Endothelial cell of umbilical vein (primary cell): ENCODE results near the gene DMAC1. TPM values are rescaled to one million over a fixed set of nuclear protein-coding genes. Genes with fewer than 3 reads are reported as not detected.

ENCODE experiments used
- BruUV-seq: library from RNA; stranded (reverse); fragments of 400-500 nt; replicated peaks from 2 replicates; lab custom pipeline; 2021; lab: Mats Ljungman, UMichigan
- CTCF ChIA-PET: fragments of 300-600, 350-600 bp; sonication (Branson Sonifier 250); formaldehyde crosslinking; loops from one replicate; lab custom pipeline; 2021; ENCODE audit warnings: antibody characterized with exemption, inconsistent platforms; lab: Charles Lee
- POLR2A ChIA-PET: fragments of 300-600, 350-600 bp; sonication (Branson Sonifier 250); formaldehyde crosslinking; loops from one replicate; lab custom pipeline; 2021; ENCODE audit warnings: antibody characterized with exemption, inconsistent platforms; lab: Charles Lee
- DNase-seq: peaks from one replicate; pipeline ENCODE4 v3.0.0-alpha.2; 2011; ENCODE audit warnings: low read depth, low spot score
- FAIRE-seq: peaks from 2 replicates; lab custom pipeline; 2011; peaks lifted over from hg19 to GRCh38; lab: Jason Lieb, UNC
- H2AFZ ChIP-seq: 2 replicates; pipeline ENCODE4 v1.6.0; 2012; ENCODE audit warnings: low read depth, low read length, control low read depth, inconsistent platforms
- H3K27ac ChIP-seq: 2 replicates; pipeline ENCODE4 v1.5.1; 2011; ENCODE audit warnings: low read depth, mild to moderate bottlenecking, control low read depth, low read length, moderate library complexity; ENCODE audit not compliant: insufficient read depth
- H3K27me3 ChIP-seq, 2 experiments: 2 replicates each; pipeline versions ENCODE4 v1.6.0 to v1.6.1; 2011; ENCODE audit warnings: low read length in 2 of 2, mixed read lengths in 1 of 2; ENCODE audit not compliant: control insufficient read depth in 2 of 2, insufficient read depth in 2 of 2
- H3K36me3 ChIP-seq, 2 experiments: 2 replicates in 1 of 2; 3 replicates in 1 of 2; pipeline ENCODE4 v1.5.1; 2011; ENCODE audit warnings: low read length in 2 of 2, mild to moderate bottlenecking in 1 of 2, moderate library complexity in 1 of 2; ENCODE audit not compliant: control insufficient read depth in 2 of 2, insufficient read depth in 2 of 2; ENCODE audit errors: extremely low read depth in 1 of 2
- H3K4me1 ChIP-seq: 3 replicates; pipeline ENCODE4 v1.5.1; 2011; ENCODE audit warnings: mild to moderate bottlenecking, low read length; ENCODE audit not compliant: control insufficient read depth, insufficient read depth; ENCODE audit errors: extremely low read depth
- H3K4me2 ChIP-seq: 2 replicates; pipeline ENCODE4 v1.6.1; 2011; ENCODE audit warnings: low read length, control low read depth, mixed read lengths; ENCODE audit not compliant: insufficient read depth
- H3K4me3 ChIP-seq, 3 experiments: fragments of 200-600 bp in 1 of 3; sonication (generic), shearing (Covaris generic) in 1 of 3; replicated peaks in 1 of 3; 2 replicates each; pipeline ENCODE4 v1.5.1; 2011 to 2016; ENCODE audit warnings: control low read depth in 3 of 3, low read length in 3 of 3, mild to moderate bottlenecking in 2 of 3, inconsistent platforms in 1 of 3, low read depth in 1 of 3, moderate library complexity in 1 of 3; ENCODE audit not compliant: insufficient read depth in 1 of 3
- H3K79me2 ChIP-seq: 2 replicates; pipeline ENCODE4 v1.6.0; 2012; ENCODE audit warnings: low read length, inconsistent platforms; ENCODE audit not compliant: control insufficient read depth, insufficient read depth
- H3K9ac ChIP-seq: replicated peaks from 2 replicates; pipeline ENCODE3; 2011; ENCODE audit warnings: low read length, control low read depth; ENCODE audit not compliant: insufficient read depth; ENCODE audit errors: extremely low read depth
- H3K9me1 ChIP-seq: replicated peaks from 3 replicates; pipeline ENCODE4 v1.6.0; 2011; ENCODE audit warnings: mild to moderate bottlenecking, low read length; ENCODE audit not compliant: control insufficient read depth, insufficient read depth; ENCODE audit errors: extremely low read depth
- H3K9me3 ChIP-seq: replicated peaks from 2 replicates; pipeline ENCODE4 v1.5.1; 2012; ENCODE audit warnings: low read length, inconsistent platforms; ENCODE audit not compliant: control insufficient read depth, insufficient read depth
- H4K20me1 ChIP-seq: replicated peaks from 2 replicates; pipeline ENCODE3; 2011; ENCODE audit warnings: mild to moderate bottlenecking, low read length; ENCODE audit not compliant: control insufficient read depth, insufficient read depth; ENCODE audit errors: extremely low read depth
- EZH2 ChIP-seq: IDR thresholded peaks from 2 replicates; pipeline ENCODE4 v1.6.1; 2012; ENCODE audit warnings: borderline replicate concordance, low read depth, mild to moderate bottlenecking, moderate library complexity, low read length, inconsistent platforms; ENCODE audit not compliant: severe bottlenecking
- FOS ChIP-seq: IDR thresholded peaks from 2 replicates; pipeline ENCODE4 v1.6.1; 2011; ENCODE audit warnings: mild to moderate bottlenecking, low read length, moderate library complexity, borderline replicate concordance; ENCODE audit not compliant: insufficient read depth
- GATA2 ChIP-seq: IDR thresholded peaks from 2 replicates; pipeline ENCODE4 v1.7.0; 2011; ENCODE audit warnings: low read depth, mild to moderate bottlenecking, moderate library complexity, mixed read lengths, low read length; ENCODE audit not compliant: insufficient read length, insufficient read depth
- JUN ChIP-seq: IDR thresholded peaks from 2 replicates; pipeline ENCODE4 v1.6.1; 2011; ENCODE audit warnings: borderline replicate concordance, low read depth; ENCODE audit not compliant: insufficient read length, insufficient read depth
- MYC ChIP-seq: IDR thresholded peaks from one replicate; pipeline ENCODE4 v1.6.1; 2011; ENCODE audit warnings: mild to moderate bottlenecking, low read depth, low read length
- POLR2A ChIP-seq: IDR thresholded peaks from 2 replicates; pipeline ENCODE4 v1.6.1; 2012; ENCODE audit warnings: low read depth, mild to moderate bottlenecking, control low read depth, low read length
- POLR2AphosphoS5 ChIP-seq: IDR thresholded peaks from 2 replicates; pipeline ENCODE4 v1.6.1; 2012; ENCODE audit warnings: low read depth, mild to moderate bottlenecking, control low read depth, low read length, moderate library complexity; ENCODE audit not compliant: insufficient read depth
- dilution Hi-C: fragments of 300-500 bp; cut with MboI; formaldehyde crosslinking; loops from one replicate; pipeline ENCODE4 v1.15.0; 2019; ENCODE audit warnings: low sequenced_read_pairs; ENCODE audit not compliant: extremely low pct_ligation_motif_present
- intact Hi-C: fragments of 100-400 bp; cut with micrococcal nuclease; formaldehyde crosslinking; loops from one replicate; pipeline ENCODE4 v1.10.0; 2022
- polyA plus RNA-seq, 4 experiments: library from polyadenylated mRNA; depleted of rRNA in 3 of 4; stranded (reverse) in 3 of 4; unstranded in 1 of 4; fragments of >200 nt; gene quantifications; 2 replicates each; pipeline versions ENCODE4 v1.2.1 to v1.2.3, GENCODE V29; 2011 to 2012; ENCODE audit warnings: missing spikeins in 1 of 4
- total RNA-seq: library from RNA; stranded (reverse); gene quantifications from 2 replicates; pipeline ENCODE4 v1.2.3, GENCODE V29; 2021
- TF ChIP-seq, protein P1 (sequence below): IDR thresholded peaks from 2 replicates; pipeline ENCODE4 v1.6.1; 2011; ENCODE audit not compliant: insufficient read depth, insufficient read length
- TF ChIP-seq, protein P2 (sequence below), 2 donors: IDR thresholded peaks; 1 replicate in 1 of 2; 2 replicates in 1 of 2; pipeline ENCODE4 v1.5.1; 2011; ENCODE audit warnings: low read length in 2 of 2, mild to moderate bottlenecking in 2 of 2, moderate library complexity in 2 of 2, control low read depth in 1 of 2, inconsistent platforms in 1 of 2, low read depth in 1 of 2; ENCODE audit not compliant: insufficient read depth in 1 of 2; ENCODE audit errors: extremely low read depth in 1 of 2

Gene DMAC1
- total and polyA plus RNA-seq, 2 donors (not counting 3 experiments of a cell fraction or from before 2014, with no cell fraction given), result 15.8 to 44.0 TPM

GRCh38 chr9:7770111-7770510 is 29.5 kb downstream of the DMAC1 start:
- H3K27me3 ChIP-seq, result no peaks in the 10 kb centered on the region
- no peaks in the 10 kb centered on the region for H4K20me1 ChIP-seq
- no peaks in the 10 kb centered on the region for H3K79me2 ChIP-seq
- H3K9me3 ChIP-seq, result no peaks in the 10 kb centered on the region
- H3K36me3 ChIP-seq, result no peaks in the 10 kb centered on the region
- H3K27ac ChIP-seq, result no peak overlapping the region
- ChIA-PET POLR2A (no interaction called here), CTCF (no interaction called here)
- no TSS peak for BruUV-seq
- intact Hi-C loops (no loop called here), dilution Hi-C loops (no loop called here)
- no peak overlapping the region for H2AFZ ChIP-seq
- H3K9ac ChIP-seq, result no peak overlapping the region
- DNase-seq (no peak), FAIRE-seq (no peak)
- TF ChIP-seq, protein P1, sequence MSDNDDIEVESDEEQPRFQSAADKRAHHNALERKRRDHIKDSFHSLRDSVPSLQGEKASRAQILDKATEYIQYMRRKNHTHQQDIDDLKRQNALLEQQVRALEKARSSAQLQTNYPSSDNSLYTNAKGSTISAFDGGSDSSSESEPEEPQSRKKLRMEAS, result no peak
- no peak for TF ChIP-seq EZH2
- TF ChIP-seq POLR2A, result no peak
- TF ChIP-seq FOS, result no peak
- no peak for TF ChIP-seq POLR2AphosphoS5
- TF ChIP-seq, protein P2, sequence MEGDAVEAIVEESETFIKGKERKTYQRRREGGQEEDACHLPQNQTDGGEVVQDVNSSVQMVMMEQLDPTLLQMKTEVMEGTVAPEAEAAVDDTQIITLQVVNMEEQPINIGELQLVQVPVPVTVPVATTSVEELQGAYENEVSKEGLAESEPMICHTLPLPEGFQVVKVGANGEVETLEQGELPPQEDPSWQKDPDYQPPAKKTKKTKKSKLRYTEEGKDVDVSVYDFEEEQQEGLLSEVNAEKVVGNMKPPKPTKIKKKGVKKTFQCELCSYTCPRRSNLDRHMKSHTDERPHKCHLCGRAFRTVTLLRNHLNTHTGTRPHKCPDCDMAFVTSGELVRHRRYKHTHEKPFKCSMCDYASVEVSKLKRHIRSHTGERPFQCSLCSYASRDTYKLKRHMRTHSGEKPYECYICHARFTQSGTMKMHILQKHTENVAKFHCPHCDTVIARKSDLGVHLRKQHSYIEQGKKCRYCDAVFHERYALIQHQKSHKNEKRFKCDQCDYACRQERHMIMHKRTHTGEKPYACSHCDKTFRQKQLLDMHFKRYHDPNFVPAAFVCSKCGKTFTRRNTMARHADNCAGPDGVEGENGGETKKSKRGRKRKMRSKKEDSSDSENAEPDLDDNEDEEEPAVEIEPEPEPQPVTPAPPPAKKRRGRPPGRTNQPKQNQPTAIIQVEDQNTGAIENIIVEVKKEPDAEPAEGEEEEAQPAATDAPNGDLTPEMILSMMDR (IDR thresholded peaks at IDR 0.05; ENCODE audit: extremely low read depth in 1 of 2, insufficient read depth in 1 of 2, low read depth in 1 of 2, low read length in 2 of 2), result no peak
- TF ChIP-seq MYC, result no peak
- TF ChIP-seq JUN, result no peak
- TF ChIP-seq GATA2, result no peak
- no peak overlapping the region for H3K4me2 ChIP-seq
- H3K4me1 ChIP-seq, result no peaks in the 10 kb centered on the region
- no peaks in the 10 kb centered on the region for H3K9me1 ChIP-seq
- no peak overlapping the region for H3K4me3 ChIP-seq
